ENCODE measurements around the gene LANCL3. TPM values are rescaled to one million over a fixed set of nuclear protein-coding genes. Genes with fewer than 3 reads are reported as not detected.
A peak's percentile ranks its signal among the peaks of the same experiment; 100 is the strongest.

Gene LANCL3
- total RNA-seq, 1 donor from 2014 or later, result under 0.01 TPM

DNA sequence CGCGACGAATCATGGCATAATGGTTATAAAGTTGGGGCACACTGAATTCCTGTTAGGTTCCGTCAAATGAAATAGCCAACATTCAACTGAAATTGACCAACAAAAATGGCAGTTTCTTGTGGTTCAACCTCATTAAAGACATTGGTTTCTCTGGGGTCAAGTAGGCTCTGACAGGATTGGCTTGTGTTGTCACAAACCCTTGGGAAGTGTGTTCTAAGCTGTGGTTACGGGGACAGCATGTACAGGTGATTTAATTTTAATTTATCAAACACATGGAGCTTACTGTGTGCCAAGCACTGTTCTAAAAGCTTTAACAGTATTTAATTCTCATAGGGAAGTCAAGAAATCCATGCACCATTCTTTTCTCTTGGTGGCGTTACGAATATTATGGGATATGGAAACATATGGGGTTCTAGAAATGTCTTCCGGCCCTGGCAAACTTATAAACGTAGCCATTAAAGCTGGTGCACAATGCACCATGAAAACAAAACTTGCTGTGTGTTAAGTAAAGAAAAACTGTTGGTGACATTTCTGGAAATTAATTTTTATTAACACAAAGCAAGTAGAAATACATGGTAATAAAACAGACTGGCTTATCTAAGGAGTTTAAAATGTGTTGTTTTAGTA lies 115.0 kb downstream of the LANCL3 start:
- no peaks in the 10 kb centered on the region for H3K36me3 ChIP-seq (ENCODE audit: control insufficient read depth in 3 of 3, insufficient read depth in 3 of 3, low read length in 3 of 3)
- H3K9ac ChIP-seq (ENCODE audit: low read depth in 1 of 3, low read length in 3 of 3), result peak overlapping the region; percentile 52 to 86 (median 61)
- H3K9me3 ChIP-seq (ENCODE audit: control insufficient read depth in 3 of 3, low read length in 3 of 3), result no peaks in the 10 kb centered on the region
- H3K4me3 ChIP-seq (ENCODE audit: low read length in 3 of 3), result peak overlapping the region; percentile 66 to 76 (median 73)
- no peaks in the 10 kb centered on the region for H3K27me3 ChIP-seq (ENCODE audit: control insufficient read depth in 3 of 3, insufficient read depth in 3 of 3, low read length in 3 of 3)
- H3K27ac ChIP-seq (ENCODE audit: low read depth, low read length), result peak overlapping the region; percentile 55
- peaks cover 2 to 5% (median 3%) of the 10 kb centered on the region in 3 donors for H3K4me1 ChIP-seq (ENCODE audit: control insufficient read depth in 3 of 3, insufficient read depth in 3 of 3, low read length in 3 of 3)

GRCh38 chrX:37686996-37687395 lies 115.5 kb downstream of the LANCL3 start:
- Histone ChIP-seq H3K36me3 (ENCODE audit: control insufficient read depth in 3 of 3, insufficient read depth in 3 of 3, low read length in 3 of 3) (no peaks in the 10 kb centered on the region), H3K27ac (ENCODE audit: low read depth, low read length) (no peak overlapping the region), H3K4me1 (ENCODE audit: control insufficient read depth in 3 of 3, insufficient read depth in 3 of 3, low read length in 3 of 3) (peaks cover 2 to 5% (median 3%) of the 10 kb centered on the region in 3 donors), H3K9ac (ENCODE audit: low read depth in 1 of 3, low read length in 3 of 3) (no peak overlapping the region), H3K4me3 (ENCODE audit: low read length in 3 of 3) (no peak overlapping the region), H3K27me3 (ENCODE audit: control insufficient read depth in 3 of 3, insufficient read depth in 3 of 3, low read length in 3 of 3) (no peaks in the 10 kb centered on the region), H3K9me3 (ENCODE audit: control insufficient read depth in 3 of 3, low read length in 3 of 3) (no peaks in the 10 kb centered on the region)

DNA sequence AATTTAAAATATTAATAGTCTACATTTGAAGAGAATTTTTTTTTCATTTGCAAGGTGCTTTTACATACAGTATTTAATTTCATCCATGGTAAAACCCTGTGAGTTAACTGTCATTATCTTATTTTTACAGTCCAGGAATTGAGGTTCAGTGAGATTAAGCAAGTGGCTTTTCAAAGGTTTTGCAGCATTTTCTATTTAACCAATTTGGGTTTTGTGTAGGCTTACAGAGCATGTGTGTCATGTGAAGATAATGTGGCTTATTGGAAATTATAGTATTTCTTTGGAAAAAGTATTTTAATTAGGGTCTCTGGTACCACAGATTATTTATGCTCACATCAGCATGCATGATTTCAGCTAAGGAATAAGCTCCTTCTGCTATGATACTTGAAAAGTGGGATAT lies 118.7 kb downstream of the LANCL3 start:
- no peaks in the 10 kb centered on the region for H3K27me3 ChIP-seq (ENCODE audit: control insufficient read depth in 3 of 3, insufficient read depth in 3 of 3, low read length in 3 of 3)
- no peaks in the 10 kb centered on the region for H3K36me3 ChIP-seq (ENCODE audit: control insufficient read depth in 3 of 3, insufficient read depth in 3 of 3, low read length in 3 of 3)
- no peak overlapping the region for H3K4me3 ChIP-seq (ENCODE audit: low read length in 3 of 3)
- no peak overlapping the region for H3K9ac ChIP-seq (ENCODE audit: low read depth in 1 of 3, low read length in 3 of 3)
- H3K27ac ChIP-seq (ENCODE audit: low read depth, low read length), result no peak overlapping the region
- H3K4me1 ChIP-seq (ENCODE audit: control insufficient read depth in 3 of 3, insufficient read depth in 3 of 3, low read length in 3 of 3), result peaks cover 2 to 5% (median 3%) of the 10 kb centered on the region in 3 donors
- H3K9me3 ChIP-seq (ENCODE audit: control insufficient read depth in 3 of 3, low read length in 3 of 3), result no peaks in the 10 kb centered on the region

GRCh38 chrX:37692918-37693317 lies 121.5 kb downstream of the LANCL3 start:
- Histone ChIP-seq H3K4me3 (ENCODE audit: low read length in 3 of 3) (no peak overlapping the region), H3K36me3 (ENCODE audit: control insufficient read depth in 3 of 3, insufficient read depth in 3 of 3, low read length in 3 of 3) (no peaks in the 10 kb centered on the region), H3K9ac (ENCODE audit: low read depth in 1 of 3, low read length in 3 of 3) (no peak overlapping the region), H3K27me3 (ENCODE audit: control insufficient read depth in 3 of 3, insufficient read depth in 3 of 3, low read length in 3 of 3) (no peaks in the 10 kb centered on the region), H3K4me1 (ENCODE audit: control insufficient read depth in 3 of 3, insufficient read depth in 3 of 3, low read length in 3 of 3) (peaks cover 0 to 3% (median 0%) of the 10 kb centered on the region in 3 donors), H3K9me3 (ENCODE audit: control insufficient read depth in 3 of 3, low read length in 3 of 3) (no peaks in the 10 kb centered on the region), H3K27ac (ENCODE audit: low read depth, low read length) (no peak overlapping the region)

DNA sequence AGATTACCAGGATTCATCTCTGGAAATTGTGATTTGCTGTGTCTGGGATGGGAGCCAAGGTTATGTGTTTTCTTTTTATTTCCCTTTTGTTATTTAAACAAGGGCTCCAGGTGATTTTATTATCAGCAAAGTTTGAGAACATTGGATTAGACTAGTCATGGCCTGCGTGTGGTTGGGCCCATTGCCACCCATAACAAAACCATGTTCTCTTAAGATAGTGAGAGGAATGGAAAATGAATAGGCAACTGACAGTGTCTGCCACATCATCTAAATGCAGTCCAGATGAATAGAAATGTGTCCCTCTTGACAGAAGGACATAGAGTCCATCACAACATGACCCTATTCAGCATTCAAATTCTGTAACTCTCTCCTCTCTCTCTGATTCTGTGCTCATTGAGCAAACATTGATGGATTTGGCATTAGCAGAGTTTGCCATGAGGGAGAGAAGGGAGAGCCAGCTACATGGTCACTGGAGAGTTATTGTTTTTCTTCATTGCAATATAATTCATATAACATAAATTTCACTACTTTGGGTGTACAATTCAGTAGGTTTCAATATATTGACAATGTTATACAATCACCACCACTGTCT lies 125.8 kb downstream of the LANCL3 start:
- Histone ChIP-seq H3K27me3 (ENCODE audit: control insufficient read depth in 3 of 3, insufficient read depth in 3 of 3, low read length in 3 of 3) (no peaks in the 10 kb centered on the region), H3K27ac (ENCODE audit: low read depth, low read length) (no peak overlapping the region), H3K4me1 (ENCODE audit: control insufficient read depth in 3 of 3, insufficient read depth in 3 of 3, low read length in 3 of 3) (peaks cover 9 to 25% (median 9%) of the 10 kb centered on the region in 3 donors), H3K36me3 (ENCODE audit: control insufficient read depth in 3 of 3, insufficient read depth in 3 of 3, low read length in 3 of 3) (no peaks in the 10 kb centered on the region), H3K9ac (ENCODE audit: low read depth in 1 of 3, low read length in 3 of 3) (no peak overlapping the region), H3K4me3 (ENCODE audit: low read length in 3 of 3) (no peak overlapping the region), H3K9me3 (ENCODE audit: control insufficient read depth in 3 of 3, low read length in 3 of 3) (no peaks in the 10 kb centered on the region)

DNA sequence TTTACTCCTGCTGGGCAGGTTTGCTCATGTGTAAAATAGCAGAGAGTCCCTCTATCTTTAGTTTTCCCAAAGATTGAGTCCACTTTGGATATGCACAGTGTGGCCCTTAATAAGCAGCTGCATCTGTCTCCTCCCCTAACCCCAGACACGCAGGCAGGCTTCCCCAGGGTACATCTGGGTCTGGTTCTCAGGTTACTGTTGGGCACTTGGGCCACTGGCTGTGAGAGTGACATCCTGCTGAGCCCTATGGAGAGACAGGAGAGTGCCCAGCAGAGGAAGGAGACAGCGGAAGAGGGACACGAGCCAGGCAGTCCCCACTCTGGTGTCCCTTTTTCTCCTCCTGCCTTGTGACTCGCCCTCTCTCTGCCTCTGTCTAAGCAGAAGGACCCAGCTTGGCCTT lies 130.1 kb downstream of the LANCL3 start:
- Histone ChIP-seq H3K9me3 (ENCODE audit: control insufficient read depth in 3 of 3, low read length in 3 of 3) (no peaks in the 10 kb centered on the region), H3K27me3 (ENCODE audit: control insufficient read depth in 3 of 3, insufficient read depth in 3 of 3, low read length in 3 of 3) (no peaks in the 10 kb centered on the region), H3K36me3 (ENCODE audit: control insufficient read depth in 3 of 3, insufficient read depth in 3 of 3, low read length in 3 of 3) (no peaks in the 10 kb centered on the region), H3K4me3 (ENCODE audit: low read length in 3 of 3) (peak overlapping the region in 2 of 3 donors; percentile 12 to 23), H3K4me1 (ENCODE audit: control insufficient read depth in 3 of 3, insufficient read depth in 3 of 3, low read length in 3 of 3) (peaks cover 6 to 25% (median 9%) of the 10 kb centered on the region in 3 donors), H3K27ac (ENCODE audit: low read depth, low read length) (peak overlapping the region; percentile 62), H3K9ac (ENCODE audit: low read depth in 1 of 3, low read length in 3 of 3) (peak overlapping the region; percentile 34 to 66 (median 51))

- H3K36me3 ChIP-seq (ENCODE audit: control insufficient read depth in 3 of 3, insufficient read depth in 3 of 3, low read length in 3 of 3), result no peaks in the 10 kb centered on the region
- H3K27ac ChIP-seq (ENCODE audit: low read depth, low read length), result no peak overlapping the region
- H3K4me3 ChIP-seq (ENCODE audit: low read length in 3 of 3), result no peak overlapping the region
- no peaks in the 10 kb centered on the region for H3K9me3 ChIP-seq (ENCODE audit: control insufficient read depth in 3 of 3, low read length in 3 of 3)
- peaks cover 0 to 4% (median 0%) of the 10 kb centered on the region in 3 donors for H3K4me1 ChIP-seq (ENCODE audit: control insufficient read depth in 3 of 3, insufficient read depth in 3 of 3, low read length in 3 of 3)
- H3K27me3 ChIP-seq (ENCODE audit: control insufficient read depth in 3 of 3, insufficient read depth in 3 of 3, low read length in 3 of 3), result no peaks in the 10 kb centered on the region
- no peak overlapping the region for H3K9ac ChIP-seq (ENCODE audit: low read depth in 1 of 3, low read length in 3 of 3)
Observed at GRCh38 chrX:37711991-37712390, 140.5 kb downstream of the LANCL3 start.

DNA sequence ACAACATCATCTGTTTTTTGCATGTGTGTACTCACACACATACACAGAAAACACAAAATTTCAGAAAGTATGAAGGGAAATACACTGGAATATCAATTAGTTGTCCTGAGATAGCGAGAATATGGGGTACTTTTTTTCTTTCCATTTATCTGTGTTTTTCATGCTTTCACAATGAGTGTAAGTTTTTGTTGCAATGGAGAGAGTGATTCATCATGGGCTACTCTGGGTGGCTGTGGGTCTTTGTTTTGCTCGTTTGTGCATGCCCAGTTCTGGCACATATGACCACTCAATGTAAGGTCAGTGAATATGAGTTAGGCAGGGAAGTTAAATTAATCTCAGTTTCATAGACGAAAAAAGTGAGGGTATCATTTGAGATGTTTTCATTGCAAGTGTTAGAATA lies 141.0 kb downstream of the LANCL3 start:
- Histone ChIP-seq H3K4me1 (ENCODE audit: control insufficient read depth in 3 of 3, insufficient read depth in 3 of 3, low read length in 3 of 3) (peaks cover 0 to 4% (median 0%) of the 10 kb centered on the region in 3 donors), H3K9ac (ENCODE audit: low read depth in 1 of 3, low read length in 3 of 3) (no peak overlapping the region), H3K4me3 (ENCODE audit: low read length in 3 of 3) (no peak overlapping the region), H3K27me3 (ENCODE audit: control insufficient read depth in 3 of 3, insufficient read depth in 3 of 3, low read length in 3 of 3) (no peaks in the 10 kb centered on the region), H3K27ac (ENCODE audit: low read depth, low read length) (no peak overlapping the region), H3K9me3 (ENCODE audit: control insufficient read depth in 3 of 3, low read length in 3 of 3) (no peaks in the 10 kb centered on the region), H3K36me3 (ENCODE audit: control insufficient read depth in 3 of 3, insufficient read depth in 3 of 3, low read length in 3 of 3) (no peaks in the 10 kb centered on the region)

DNA sequence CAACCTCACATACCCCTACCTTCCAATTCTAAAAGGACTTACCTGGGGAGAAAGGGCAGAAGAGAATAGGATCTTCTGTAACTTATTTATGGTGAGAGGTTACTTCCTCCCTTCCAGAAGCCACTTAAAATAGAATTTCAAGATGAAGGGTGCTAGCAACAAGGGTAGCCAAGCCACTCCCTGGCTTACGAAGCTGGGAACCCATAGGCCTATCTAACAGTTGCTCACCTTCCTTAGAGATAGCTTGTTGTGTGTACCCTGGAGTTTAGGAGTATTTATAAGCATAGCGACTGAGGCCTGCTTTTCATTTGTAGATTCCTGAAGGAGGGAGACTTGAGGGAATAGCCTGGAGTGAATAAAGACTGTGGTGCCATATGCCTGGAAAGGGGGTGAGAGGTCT lies 143.0 kb downstream of the LANCL3 start:
- no peak overlapping the region for H3K4me3 ChIP-seq (ENCODE audit: low read length in 3 of 3)
- H3K27me3 ChIP-seq (ENCODE audit: control insufficient read depth in 3 of 3, insufficient read depth in 3 of 3, low read length in 3 of 3), result no peaks in the 10 kb centered on the region
- H3K27ac ChIP-seq (ENCODE audit: low read depth, low read length), result no peak overlapping the region
- H3K9me3 ChIP-seq (ENCODE audit: control insufficient read depth in 3 of 3, low read length in 3 of 3), result no peaks in the 10 kb centered on the region
- H3K9ac ChIP-seq (ENCODE audit: low read depth in 1 of 3, low read length in 3 of 3), result no peak overlapping the region
- no peaks in the 10 kb centered on the region for H3K36me3 ChIP-seq (ENCODE audit: control insufficient read depth in 3 of 3, insufficient read depth in 3 of 3, low read length in 3 of 3)
- peaks cover 0 to 4% (median 0%) of the 10 kb centered on the region in 3 donors for H3K4me1 ChIP-seq (ENCODE audit: control insufficient read depth in 3 of 3, insufficient read depth in 3 of 3, low read length in 3 of 3)

- Histone ChIP-seq H3K4me1 (ENCODE audit: control insufficient read depth in 3 of 3, insufficient read depth in 3 of 3, low read length in 3 of 3) (no peaks in the 10 kb centered on the region), H3K4me3 (ENCODE audit: low read length in 3 of 3) (no peak overlapping the region), H3K9ac (ENCODE audit: low read depth in 1 of 3, low read length in 3 of 3) (no peak overlapping the region), H3K36me3 (ENCODE audit: control insufficient read depth in 3 of 3, insufficient read depth in 3 of 3, low read length in 3 of 3) (no peaks in the 10 kb centered on the region), H3K27ac (ENCODE audit: low read depth, low read length) (no peak overlapping the region), H3K27me3 (ENCODE audit: control insufficient read depth in 3 of 3, insufficient read depth in 3 of 3, low read length in 3 of 3) (no peaks in the 10 kb centered on the region), H3K9me3 (ENCODE audit: control insufficient read depth in 3 of 3, low read length in 3 of 3) (no peaks in the 10 kb centered on the region)
Observed at GRCh38 chrX:37716602-37717001, 145.1 kb downstream of the LANCL3 start.
